Osteoblast (primary cell): ENCODE data around the gene SMIM27. TPM values are rescaled to one million over a fixed set of nuclear protein-coding genes. Genes with fewer than 3 reads are reported as not detected.

Source experiments
- DNase-seq: peaks from one replicate; pipeline ENCODE4 v3.0.0; 2011; ENCODE audit warnings: low spot score, mixed read lengths; ENCODE audit not compliant: insufficient read length; ENCODE audit errors: missing footprints
- H2AFZ ChIP-seq: 2 replicates; pipeline ENCODE4 v1.6.0; 2011; ENCODE audit warnings: mild to moderate bottlenecking, low read length
- H3K27ac ChIP-seq: 2 replicates; pipeline ENCODE4 v1.5.1; 2011; ENCODE audit warnings: mild to moderate bottlenecking, low read depth, low read length, moderate library complexity
- H3K27me3 ChIP-seq: 2 replicates; pipeline ENCODE4 v1.6.0; 2012; ENCODE audit warnings: mild to moderate bottlenecking, control low read depth, inconsistent platforms, low read length, moderate library complexity; ENCODE audit not compliant: insufficient read depth
- H3K36me3 ChIP-seq: 2 replicates; pipeline ENCODE4 v1.5.1; 2011; ENCODE audit warnings: mild to moderate bottlenecking, low read length, control low read depth, moderate library complexity; ENCODE audit not compliant: insufficient read depth
- H3K4me1 ChIP-seq: 2 replicates; pipeline ENCODE4 v1.5.1; 2011; ENCODE audit warnings: mild to moderate bottlenecking, low read length, control low read depth, moderate library complexity; ENCODE audit not compliant: insufficient read depth
- H3K4me2 ChIP-seq: 2 replicates; pipeline ENCODE4 v1.6.0; 2011; ENCODE audit warnings: mild to moderate bottlenecking, low read length; ENCODE audit not compliant: insufficient read depth
- H3K4me3 ChIP-seq: fragments of 200-600 bp; sonication (generic); 3 replicates; pipeline ENCODE4 v1.5.1; 2012; ENCODE audit warnings: mild to moderate bottlenecking, low read length, inconsistent platforms; ENCODE audit not compliant: insufficient read depth
- H3K79me2 ChIP-seq: 2 replicates; pipeline ENCODE4 v1.6.0; 2012; ENCODE audit warnings: mild to moderate bottlenecking, low read length, control low read depth, inconsistent platforms; ENCODE audit not compliant: insufficient read depth
- H3K9me3 ChIP-seq: 2 replicates; pipeline ENCODE4 v1.5.1; 2011; ENCODE audit warnings: low read depth, low read length, control low read depth
- H4K20me1 ChIP-seq: 2 replicates; pipeline ENCODE4 v1.6.0; 2012; ENCODE audit warnings: mild to moderate bottlenecking, low read length, control low read depth; ENCODE audit not compliant: insufficient read depth
- total RNA-seq: library from RNA; depleted of rRNA; stranded (reverse); fragments of >200 nt; gene quantifications from 2 replicates; pipeline ENCODE4 v1.2.3, GENCODE V29; 2012
- TF ChIP-seq, protein P1 (sequence below): IDR thresholded peaks from 2 replicates; pipeline ENCODE4 v1.5.1; 2011; ENCODE audit warnings: mild to moderate bottlenecking, low read depth, low read length, moderate library complexity; ENCODE audit errors: extremely low read depth

Gene SMIM27
- total RNA-seq, 1 donor = 1.8 TPM

DNA sequence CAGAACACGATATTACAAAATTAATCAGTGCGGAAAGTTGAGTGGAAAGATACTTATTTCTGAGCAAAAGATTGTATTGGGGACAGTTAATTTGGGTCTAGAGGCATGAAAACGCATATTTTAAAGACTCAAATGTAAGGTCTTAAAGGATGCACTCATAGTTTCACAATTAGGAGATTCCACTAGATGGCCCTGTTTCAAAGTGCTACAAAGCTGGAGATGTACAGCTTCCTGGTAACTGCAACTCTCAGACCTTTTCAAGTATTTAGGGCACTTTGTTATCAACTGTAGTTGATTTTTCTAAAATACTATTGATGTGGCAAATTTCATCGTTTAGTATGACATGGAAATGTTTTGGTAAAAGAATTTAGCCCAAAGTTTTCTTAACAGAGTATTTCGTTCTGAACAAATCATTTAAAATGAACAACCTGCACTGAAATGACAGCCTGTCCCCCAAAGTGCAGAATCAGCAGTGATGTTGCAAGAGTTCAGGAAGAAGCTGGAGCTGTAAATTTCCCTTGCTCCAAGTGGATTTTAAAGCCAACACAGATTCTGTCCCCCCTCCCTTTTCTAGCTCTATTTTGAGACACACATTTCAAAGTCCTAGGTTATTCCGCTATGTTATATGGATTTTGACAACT is 37.1 kb downstream of the SMIM27 start:
- H4K20me1 ChIP-seq = no peaks in the 10 kb centered on the region
- no peaks in the 10 kb centered on the region for H3K36me3 ChIP-seq
- TF ChIP-seq, protein P1, sequence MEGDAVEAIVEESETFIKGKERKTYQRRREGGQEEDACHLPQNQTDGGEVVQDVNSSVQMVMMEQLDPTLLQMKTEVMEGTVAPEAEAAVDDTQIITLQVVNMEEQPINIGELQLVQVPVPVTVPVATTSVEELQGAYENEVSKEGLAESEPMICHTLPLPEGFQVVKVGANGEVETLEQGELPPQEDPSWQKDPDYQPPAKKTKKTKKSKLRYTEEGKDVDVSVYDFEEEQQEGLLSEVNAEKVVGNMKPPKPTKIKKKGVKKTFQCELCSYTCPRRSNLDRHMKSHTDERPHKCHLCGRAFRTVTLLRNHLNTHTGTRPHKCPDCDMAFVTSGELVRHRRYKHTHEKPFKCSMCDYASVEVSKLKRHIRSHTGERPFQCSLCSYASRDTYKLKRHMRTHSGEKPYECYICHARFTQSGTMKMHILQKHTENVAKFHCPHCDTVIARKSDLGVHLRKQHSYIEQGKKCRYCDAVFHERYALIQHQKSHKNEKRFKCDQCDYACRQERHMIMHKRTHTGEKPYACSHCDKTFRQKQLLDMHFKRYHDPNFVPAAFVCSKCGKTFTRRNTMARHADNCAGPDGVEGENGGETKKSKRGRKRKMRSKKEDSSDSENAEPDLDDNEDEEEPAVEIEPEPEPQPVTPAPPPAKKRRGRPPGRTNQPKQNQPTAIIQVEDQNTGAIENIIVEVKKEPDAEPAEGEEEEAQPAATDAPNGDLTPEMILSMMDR = peak; percentile 62
- no peaks in the 10 kb centered on the region for H3K4me1 ChIP-seq
- no peaks in the 10 kb centered on the region for H3K79me2 ChIP-seq
- H2AFZ ChIP-seq = no peak overlapping the region
- DNase-seq = peak; percentile 69
- H3K4me2 ChIP-seq = no peak overlapping the region
- H3K9me3 ChIP-seq = no peaks in the 10 kb centered on the region
- H3K27me3 ChIP-seq = no peaks in the 10 kb centered on the region
- H3K27ac ChIP-seq = no peak overlapping the region
- H3K4me3 ChIP-seq = no peak overlapping the region

DNA sequence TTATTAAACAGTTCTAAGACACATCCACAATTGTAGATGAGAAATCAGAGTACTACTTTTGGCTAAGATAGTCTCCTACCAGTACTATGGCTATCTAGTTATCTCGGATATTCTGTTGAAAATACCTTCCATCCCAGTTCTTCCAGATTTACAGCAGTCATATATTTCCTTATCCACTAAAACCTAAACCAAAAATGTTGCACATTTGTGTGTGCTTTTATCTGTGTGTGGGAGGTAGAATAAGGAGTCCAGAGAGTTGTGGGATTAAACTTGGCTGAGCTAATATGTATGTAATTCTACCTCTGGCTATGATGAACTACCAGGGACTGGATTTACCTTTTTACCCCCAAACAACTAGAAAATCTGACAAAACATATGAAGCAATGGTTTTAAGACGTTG is 38.3 kb downstream of the SMIM27 start:
- H2AFZ ChIP-seq = no peak overlapping the region
- H3K4me1 ChIP-seq = no peaks in the 10 kb centered on the region
- H3K79me2 ChIP-seq = no peaks in the 10 kb centered on the region
- no peak overlapping the region for H3K27ac ChIP-seq
- TF ChIP-seq, protein P1 = no peak
- H3K27me3 ChIP-seq = no peaks in the 10 kb centered on the region
- no peak overlapping the region for H3K4me3 ChIP-seq
- no peak overlapping the region for H3K4me2 ChIP-seq
- H4K20me1 ChIP-seq = no peaks in the 10 kb centered on the region
- no peaks in the 10 kb centered on the region for H3K9me3 ChIP-seq
- DNase-seq = no peak
- H3K36me3 ChIP-seq = no peaks in the 10 kb centered on the region

DNA sequence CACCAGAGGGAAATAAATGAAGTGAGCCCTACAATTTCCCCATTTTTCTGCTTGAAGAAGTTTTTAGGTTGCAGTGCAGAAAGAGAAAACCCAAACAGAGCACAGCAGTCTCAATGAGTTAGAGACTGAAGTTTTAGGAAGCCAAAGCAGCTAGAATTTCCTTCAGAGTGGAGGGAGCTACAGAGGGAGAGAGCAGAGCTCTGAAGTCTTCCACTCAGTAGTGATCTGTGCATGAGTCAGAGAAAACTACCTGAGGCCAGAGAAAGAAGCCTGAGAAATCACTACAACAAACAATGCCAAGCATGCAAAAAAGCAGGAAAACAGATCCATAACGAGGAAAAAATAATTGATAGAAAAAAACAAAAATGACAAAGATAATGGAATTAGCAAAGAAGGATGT is 38.8 kb downstream of the SMIM27 start:
- no peaks in the 10 kb centered on the region for H3K4me1 ChIP-seq
- no peaks in the 10 kb centered on the region for H3K36me3 ChIP-seq
- H3K27ac ChIP-seq = no peak overlapping the region
- no peaks in the 10 kb centered on the region for H3K27me3 ChIP-seq
- no peaks in the 10 kb centered on the region for H4K20me1 ChIP-seq
- H3K79me2 ChIP-seq = no peaks in the 10 kb centered on the region
- TF ChIP-seq, protein P1 = no peak
- H2AFZ ChIP-seq = no peak overlapping the region
- H3K4me3 ChIP-seq = no peak overlapping the region
- H3K9me3 ChIP-seq = no peaks in the 10 kb centered on the region
- H3K4me2 ChIP-seq = no peak overlapping the region
- DNase-seq = peak; percentile 6

DNA sequence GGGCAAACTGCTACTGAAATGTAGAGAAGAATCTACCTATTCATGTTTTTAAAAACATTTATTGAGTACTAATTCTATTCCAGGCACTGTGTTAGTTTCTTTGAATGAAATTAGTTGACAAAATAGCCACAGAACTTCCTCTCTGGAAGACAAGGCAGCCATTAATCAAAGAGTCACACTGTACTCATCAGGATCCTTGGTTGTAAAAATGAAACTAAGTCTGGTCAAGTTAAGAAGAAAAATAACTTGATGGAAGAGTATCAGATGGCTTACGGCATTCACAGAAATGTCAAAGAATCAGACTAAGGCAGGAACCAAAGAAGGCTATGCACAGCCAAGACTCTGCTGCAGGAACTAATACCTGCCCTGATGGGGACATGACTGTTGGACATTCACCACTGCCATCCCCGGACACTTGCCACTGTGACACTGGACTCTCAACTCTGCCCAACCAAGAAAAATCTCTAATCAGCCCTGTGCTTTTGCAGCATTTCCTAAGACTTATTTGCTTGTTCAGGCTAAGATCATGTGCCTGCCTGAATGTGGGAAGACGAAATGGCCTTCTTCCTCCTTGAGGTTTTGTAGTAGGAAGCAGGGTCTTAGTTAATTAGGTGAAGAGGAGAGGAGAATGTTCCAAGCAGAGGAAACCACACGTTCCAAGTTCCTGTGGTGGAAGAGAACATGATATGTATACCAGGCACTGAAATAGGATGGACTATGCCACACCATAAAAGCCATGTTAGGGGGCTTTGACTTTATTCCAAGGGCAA is 44.2 kb downstream of the SMIM27 start:
- Histone ChIP-seq H2AFZ (peak overlapping the region; percentile 49), H3K4me1 (no peaks in the 10 kb centered on the region), H3K4me3 (no peak overlapping the region), H4K20me1 (no peaks in the 10 kb centered on the region), H3K4me2 (peak overlapping the region; percentile 38), H3K27ac (no peak overlapping the region), H3K27me3 (no peaks in the 10 kb centered on the region), H3K79me2 (no peaks in the 10 kb centered on the region), H3K9me3 (no peaks in the 10 kb centered on the region), H3K36me3 (no peaks in the 10 kb centered on the region)
- TF ChIP-seq, protein P1 = no peak
- DNase-seq = no peak
